GM12873 (cell line): ENCODE measurements around the gene AEBP1.

Experiments used
- CTCF ChIP-seq: IDR thresholded peaks from 2 replicates; pipeline ENCODE4 v1.5.1; 2012; ENCODE audit warnings: low read depth, mild to moderate bottlenecking, moderate library complexity, low read length, control low read depth; ENCODE audit not compliant: insufficient read depth; ENCODE audit errors: missing control alignments

Gene AEBP1

GRCh38 chr7:44108768-44109750 is 4.9 kb downstream of the AEBP1 start:
- TF ChIP-seq CTCF = peak; percentile 33

- TF ChIP-seq CTCF = no peak
Observed at GRCh38 chr7:44109991-44110390, 5.8 kb downstream of the AEBP1 start.

- TF ChIP-seq CTCF = no peak
Observed at GRCh38 chr7:44110719-44111635, 6.8 kb downstream of the AEBP1 start.

- TF ChIP-seq CTCF = no peak
Observed at GRCh38 chr7:44111761-44112160, 7.6 kb downstream of the AEBP1 start.

GRCh38 chr7:44112231-44112996 is 8.3 kb downstream of the AEBP1 start:
- TF ChIP-seq CTCF = no peak

- no peak for TF ChIP-seq CTCF
Observed at GRCh38 chr7:44112997-44113763, 9.0 kb downstream of the AEBP1 start.
